RWPE1 (cell line): Measurements from ENCODE around the gene TMEM169.
A peak's percentile ranks its signal among the peaks of the same experiment; 100 is the strongest.

Source experiments
- CTCF ChIA-PET: fragments of 350-600 bp; sonication (Branson Sonifier 250); formaldehyde crosslinking; extraction: SDS; loops from one replicate; lab custom pipeline; 2021; lab: Yijun Ruan, JAX
- POLR2A ChIA-PET: fragments of 400-600 bp; formaldehyde crosslinking; extraction: SDS; loops from one replicate; lab custom pipeline; 2020; ENCODE audit warnings: antibody characterized with exemption; ENCODE audit not compliant: low non-redundant PET; lab: Yijun Ruan, JAX
- DNase-seq: peaks from one replicate; pipeline ENCODE4 v3.0.0; 2012; ENCODE audit warnings: low spot score
- H3K27ac ChIP-seq: fragments of 450-650 bp; 2 replicates; pipeline ENCODE4 v1.5.1; 2017
- CTCF ChIP-seq: fragments of 450-650 bp; conservative IDR thresholded peaks from 2 replicates; pipeline ENCODE4 v1.5.1; 2017; ENCODE audit warnings: low read depth, mild to moderate bottlenecking

TMEM169 gene

GRCh38 chr2:216055680-216056079, 26.0 kb upstream of the TMEM169 start:
- no peak for TF ChIP-seq CTCF
- ChIA-PET POLR2A (no interaction called here), CTCF (no interaction called here)
- no peak for DNase-seq
- H3K27ac ChIP-seq = no peak overlapping the region

- H3K27ac ChIP-seq = no peak overlapping the region
Measured at GRCh38 chr2:216056739-216057138, 25.0 kb upstream of the TMEM169 start.

GRCh38 chr2:216057688-216058193, 24.0 kb upstream of the TMEM169 start:
- POLR2A ChIA-PET = interaction anchor here (1.0 to 1.1 kb wide), 2 partner anchors 16 to 51 kb away, joined by 3 read pairs; partner anchors contain the start of gene XRCC5
- DNase-seq = peak; percentile 25

More at GRCh38 chr2:216056739-216057138, 25.0 kb upstream of the TMEM169 start:
- ChIA-PET POLR2A (no interaction called here), CTCF (no interaction called here)
- no peak for TF ChIP-seq CTCF
- no peak for DNase-seq

GRCh38 chr2:216059233-216059834, 22.4 kb upstream of the TMEM169 start:
- POLR2A ChIA-PET = no interaction called here

More at GRCh38 chr2:216057688-216058193, 24.0 kb upstream of the TMEM169 start:
- peak overlapping the region; percentile 70 for H3K27ac ChIP-seq
- CTCF ChIA-PET = interaction anchor here (0.5 kb wide), 1 partner anchor 34 kb away, joined by 3 read pairs; no protein-coding TSS in a partner anchor
- no peak for TF ChIP-seq CTCF

GRCh38 chr2:216064014-216064630, 17.6 kb upstream of the TMEM169 start:
- ChIA-PET POLR2A (no interaction called here), CTCF (no interaction called here)
- DNase-seq = no peak
- H3K27ac ChIP-seq = no peak overlapping the region
- TF ChIP-seq CTCF = no peak

More at GRCh38 chr2:216059233-216059834, 22.4 kb upstream of the TMEM169 start:
- no peak for DNase-seq
- TF ChIP-seq CTCF = no peak
- CTCF ChIA-PET = interaction anchor here (0.7 kb wide), 2 partner anchors 8 to 16 kb away, joined by 3 read pairs; no protein-coding TSS in a partner anchor
- H3K27ac ChIP-seq = no peak overlapping the region

GRCh38 chr2:216064665-216065064, 17.1 kb upstream of the TMEM169 start:
- DNase-seq = no peak
- POLR2A ChIA-PET = no interaction called here

More at GRCh38 chr2:216064665-216065064, 17.1 kb upstream of the TMEM169 start:
- no peak overlapping the region for H3K27ac ChIP-seq
- TF ChIP-seq CTCF = no peak
- CTCF ChIA-PET = no interaction called here
